Vagina (tissue), 2 donors: ENCODE data around the gene CAMKK2. TPM values are rescaled to one million over a fixed set of nuclear protein-coding genes. Genes with fewer than 3 reads are reported as not detected.
"Not testable (repeated sequence)": the region's sequence is repeated elsewhere in the genome, so short reads cannot be mapped to it uniquely, and the experiment has no call there.

Experiments used
- DNase-seq, 2 donors: peaks; one replicate each; pipeline ENCODE4 v3.0.0-alpha.2; 2017; ENCODE audit errors: extremely low spot score in 2 of 2
- H3K27ac ChIP-seq: fragments of 200-600 bp; sonication (generic); one replicate; pipeline ENCODE4 v1.5.1; 2019
- H3K27me3 ChIP-seq: fragments of 200-600 bp; sonication (generic); one replicate; pipeline ENCODE4 v1.5.1; 2019
- H3K36me3 ChIP-seq, 2 donors: fragments of 200-600 bp; sonication (generic); one replicate each; pipeline ENCODE4 v1.5.1; 2017 to 2019
- H3K4me1 ChIP-seq: fragments of 200-600 bp; sonication (generic); one replicate; pipeline ENCODE4 v1.5.1; 2019
- H3K4me3 ChIP-seq, 2 donors: fragments of 200-600 bp; sonication (generic); 1 replicate in 1 of 2; 2 replicates in 1 of 2; pipeline ENCODE4 v1.5.1; 2016 to 2019
- H3K9me3 ChIP-seq: fragments of 200-600 bp; sonication (generic); one replicate; pipeline ENCODE4 v1.5.1; 2019
- POLR2A ChIP-seq, 2 donors: fragments of 450-650 bp; IDR thresholded peaks; one replicate each; pipeline ENCODE4 v1.6.1; 2017; ENCODE audit warnings: antibody characterized with exemption in 2 of 2, mild to moderate bottlenecking in 2 of 2, moderate library complexity in 2 of 2
- POLR2AphosphoS5 ChIP-seq, 2 donors: sonication (generic); formaldehyde crosslinking; IDR thresholded peaks; one replicate each; pipeline ENCODE4 v1.9.0; 2017; ENCODE audit warnings: antibody characterized with exemption in 2 of 2, mild to moderate bottlenecking in 2 of 2, low read depth in 1 of 2; ENCODE audit not compliant: insufficient read depth in 1 of 2
- intact Hi-C: fragments of 100-400 bp; cut with DNase I; formaldehyde crosslinking; loops from one replicate; pipeline ENCODE4 v1.15.1; 2023
- total RNA-seq: library from RNA; depleted of rRNA; stranded (reverse); fragments of >200 nt; gene quantifications from one replicate; pipeline ENCODE4 v1.2.3, GENCODE V29; 2016
- TF ChIP-seq, protein P1 (sequence below), 3 experiments: fragments of 450-650 bp in 2 of 3; fragments of 200-600 bp in 1 of 3; sonication (generic) in 1 of 3; IDR thresholded peaks; one replicate each; pipeline ENCODE4 v1.5.1; 2017 to 2019; ENCODE audit warnings: antibody characterized with exemption in 3 of 3, mild to moderate bottlenecking in 2 of 3, moderate library complexity in 2 of 3

The CAMKK2 gene
- total RNA-seq, 1 donor from 2014 or later, result 32.7 TPM

DNA sequence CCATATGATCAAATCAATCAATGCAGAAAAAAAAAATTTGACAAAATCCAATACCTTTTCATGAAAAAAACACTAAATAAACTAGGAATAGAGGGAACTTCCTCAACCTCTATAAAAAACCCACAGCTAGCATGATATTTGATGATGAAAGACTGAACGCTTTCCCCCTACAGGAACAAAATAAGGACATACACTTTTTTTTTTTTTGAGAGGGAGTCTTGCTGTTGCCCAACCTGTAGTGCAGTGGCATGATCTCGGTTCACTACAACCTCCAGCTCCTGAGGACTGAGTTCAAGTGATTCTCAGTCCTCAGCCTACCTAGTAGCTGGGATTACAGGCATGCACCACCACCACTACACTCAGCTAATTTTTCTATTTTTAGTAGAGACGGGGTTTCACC, 17.9 kb upstream of the CAMKK2 start:
- TF ChIP-seq, protein P1, sequence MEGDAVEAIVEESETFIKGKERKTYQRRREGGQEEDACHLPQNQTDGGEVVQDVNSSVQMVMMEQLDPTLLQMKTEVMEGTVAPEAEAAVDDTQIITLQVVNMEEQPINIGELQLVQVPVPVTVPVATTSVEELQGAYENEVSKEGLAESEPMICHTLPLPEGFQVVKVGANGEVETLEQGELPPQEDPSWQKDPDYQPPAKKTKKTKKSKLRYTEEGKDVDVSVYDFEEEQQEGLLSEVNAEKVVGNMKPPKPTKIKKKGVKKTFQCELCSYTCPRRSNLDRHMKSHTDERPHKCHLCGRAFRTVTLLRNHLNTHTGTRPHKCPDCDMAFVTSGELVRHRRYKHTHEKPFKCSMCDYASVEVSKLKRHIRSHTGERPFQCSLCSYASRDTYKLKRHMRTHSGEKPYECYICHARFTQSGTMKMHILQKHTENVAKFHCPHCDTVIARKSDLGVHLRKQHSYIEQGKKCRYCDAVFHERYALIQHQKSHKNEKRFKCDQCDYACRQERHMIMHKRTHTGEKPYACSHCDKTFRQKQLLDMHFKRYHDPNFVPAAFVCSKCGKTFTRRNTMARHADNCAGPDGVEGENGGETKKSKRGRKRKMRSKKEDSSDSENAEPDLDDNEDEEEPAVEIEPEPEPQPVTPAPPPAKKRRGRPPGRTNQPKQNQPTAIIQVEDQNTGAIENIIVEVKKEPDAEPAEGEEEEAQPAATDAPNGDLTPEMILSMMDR (IDR thresholded peaks at IDR 0.05), result no peak
- no peak for TF ChIP-seq POLR2A (IDR thresholded peaks at IDR 0.05)
- no peak for TF ChIP-seq POLR2AphosphoS5 (IDR thresholded peaks at IDR 0.05; ENCODE audit: insufficient read depth in 1 of 2, low read depth in 1 of 2)
- peaks cover 0 to 35% of the 10 kb centered on the region in 2 donors for H3K36me3 ChIP-seq
- no peak overlapping the region for H3K4me3 ChIP-seq
- H3K4me1 ChIP-seq, result no peaks in the 10 kb centered on the region
- H3K27me3 ChIP-seq, result no peaks in the 10 kb centered on the region
- intact Hi-C loops, result no loop called here
- no peak overlapping the region for H3K27ac ChIP-seq
- DNase-seq, result no peak
- no peaks in the 10 kb centered on the region for H3K9me3 ChIP-seq

DNA sequence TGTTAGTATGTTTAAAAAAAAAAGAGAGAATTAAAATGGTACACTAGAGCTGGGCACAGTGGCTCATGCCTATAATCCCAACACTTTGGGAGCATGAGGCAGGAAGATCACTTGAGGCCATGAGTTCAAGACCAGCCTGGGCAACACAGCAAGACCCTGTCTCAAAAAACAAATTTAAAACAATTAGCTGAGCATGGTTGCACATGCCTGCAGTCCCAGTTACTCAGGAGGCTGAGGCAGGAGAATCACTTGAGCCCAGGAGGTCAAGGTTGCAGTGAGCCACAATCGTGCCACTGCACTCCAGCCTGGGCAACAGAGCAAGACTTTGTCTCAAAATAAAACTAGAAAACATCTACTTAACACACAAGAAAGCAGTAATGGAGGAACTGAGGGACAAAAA, 13.7 kb upstream of the CAMKK2 start:
- DNase-seq, intact Hi-C loops, H3K27me3 ChIP-seq, H3K27ac ChIP-seq, H3K4me1 ChIP-seq, H3K9me3 ChIP-seq, H3K4me3 ChIP-seq: not testable (repeated sequence)
- peaks cover 0 to 27% of the 10 kb centered on the region in 2 donors for H3K36me3 ChIP-seq

DNA sequence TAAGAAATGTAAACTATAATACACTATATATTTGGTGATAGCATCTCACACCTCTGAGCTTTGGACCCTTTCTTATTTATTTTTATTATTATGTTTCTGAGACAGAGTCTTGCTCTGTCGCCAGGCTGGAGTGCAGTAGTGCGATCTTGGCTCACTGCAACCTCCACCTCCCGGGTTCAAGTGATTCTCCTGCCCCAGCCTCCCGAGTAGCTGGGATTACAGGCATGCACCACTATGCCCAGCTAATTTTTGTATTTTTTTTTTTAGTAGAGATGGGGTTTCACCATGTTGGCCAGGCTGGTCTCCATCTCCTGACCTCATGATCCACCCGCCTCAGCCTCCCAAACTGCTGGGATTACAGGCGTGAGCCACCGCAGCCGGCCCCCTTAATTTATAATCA, 10.9 kb upstream of the CAMKK2 start:
- intact Hi-C loops, H3K4me3 ChIP-seq, H3K9me3 ChIP-seq, DNase-seq, H3K27ac ChIP-seq, H3K27me3 ChIP-seq, H3K4me1 ChIP-seq: not testable (repeated sequence)
- H3K36me3 ChIP-seq, result peaks cover 0 to 27% of the 10 kb centered on the region in 2 donors

DNA sequence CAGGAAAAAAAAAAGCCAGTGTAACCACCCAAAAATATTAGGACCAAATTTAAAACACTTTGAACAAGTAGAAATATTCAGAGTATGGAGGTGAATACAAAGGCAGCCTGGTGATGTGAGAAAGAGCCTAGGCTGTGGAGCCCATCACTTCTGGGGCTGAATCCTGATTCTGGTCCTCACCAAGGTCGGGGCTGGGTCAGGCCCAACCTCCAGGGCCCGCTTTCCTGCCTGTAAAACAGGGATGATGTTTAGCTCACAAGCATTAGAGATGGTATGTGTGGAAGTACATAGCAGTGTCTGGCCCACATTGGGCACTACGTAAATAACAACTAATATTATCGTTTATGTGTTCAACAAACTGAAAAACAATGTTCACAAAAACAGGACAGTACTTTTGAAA, 7.8 kb upstream of the CAMKK2 start:
- Histone ChIP-seq H3K27me3 (no peaks in the 10 kb centered on the region), H3K36me3 (peaks cover 0 to 11% of the 10 kb centered on the region in 2 donors)

DNA sequence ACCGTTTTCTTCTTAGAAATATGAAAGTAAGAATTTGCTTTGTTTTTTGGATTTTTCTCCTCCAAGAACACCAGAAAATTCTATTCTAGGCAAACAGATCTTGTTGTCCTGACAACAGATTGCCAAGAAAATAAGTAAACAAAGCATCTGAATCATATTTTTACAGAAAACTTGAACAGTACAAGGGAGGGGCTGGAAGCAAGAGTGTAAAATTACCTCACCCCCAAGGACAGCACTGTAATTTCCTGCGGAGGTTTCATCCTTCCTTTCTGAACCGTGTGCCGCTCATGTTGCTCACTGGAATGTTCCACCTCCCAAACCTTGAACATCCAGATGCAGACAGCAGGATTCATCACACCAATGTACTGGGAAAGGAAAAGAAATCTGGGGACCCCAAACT, 5.4 kb upstream of the CAMKK2 start:
- intact Hi-C loops, result no loop called here
- TF ChIP-seq, protein P1 (IDR thresholded peaks at IDR 0.05), result no peak
- TF ChIP-seq POLR2AphosphoS5 (IDR thresholded peaks at IDR 0.05; ENCODE audit: insufficient read depth in 1 of 2, low read depth in 1 of 2) (no peak), POLR2A (IDR thresholded peaks at IDR 0.05) (no peak)
- H3K36me3 ChIP-seq, result no peaks in the 10 kb centered on the region
- H3K4me1 ChIP-seq, result peaks cover 15% of the 10 kb centered on the region
- H3K9me3 ChIP-seq, result no peaks in the 10 kb centered on the region
- H3K4me3 ChIP-seq, result no peak overlapping the region
- no peak for DNase-seq
- no peak overlapping the region for H3K27ac ChIP-seq
- no peaks in the 10 kb centered on the region for H3K27me3 ChIP-seq

More for the DNA sequence above, 7.8 kb upstream of the CAMKK2 start:
- Histone ChIP-seq H3K4me1 (no peaks in the 10 kb centered on the region), H3K4me3 (no peak overlapping the region), H3K27ac (no peak overlapping the region), H3K9me3 (no peaks in the 10 kb centered on the region)
- intact Hi-C loops, result no loop called here
- no peak for TF ChIP-seq POLR2A (IDR thresholded peaks at IDR 0.05)
- TF ChIP-seq, protein P1 (IDR thresholded peaks at IDR 0.05), result no peak
- no peak for TF ChIP-seq POLR2AphosphoS5 (IDR thresholded peaks at IDR 0.05; ENCODE audit: insufficient read depth in 1 of 2, low read depth in 1 of 2)
- DNase-seq, result no peak

DNA sequence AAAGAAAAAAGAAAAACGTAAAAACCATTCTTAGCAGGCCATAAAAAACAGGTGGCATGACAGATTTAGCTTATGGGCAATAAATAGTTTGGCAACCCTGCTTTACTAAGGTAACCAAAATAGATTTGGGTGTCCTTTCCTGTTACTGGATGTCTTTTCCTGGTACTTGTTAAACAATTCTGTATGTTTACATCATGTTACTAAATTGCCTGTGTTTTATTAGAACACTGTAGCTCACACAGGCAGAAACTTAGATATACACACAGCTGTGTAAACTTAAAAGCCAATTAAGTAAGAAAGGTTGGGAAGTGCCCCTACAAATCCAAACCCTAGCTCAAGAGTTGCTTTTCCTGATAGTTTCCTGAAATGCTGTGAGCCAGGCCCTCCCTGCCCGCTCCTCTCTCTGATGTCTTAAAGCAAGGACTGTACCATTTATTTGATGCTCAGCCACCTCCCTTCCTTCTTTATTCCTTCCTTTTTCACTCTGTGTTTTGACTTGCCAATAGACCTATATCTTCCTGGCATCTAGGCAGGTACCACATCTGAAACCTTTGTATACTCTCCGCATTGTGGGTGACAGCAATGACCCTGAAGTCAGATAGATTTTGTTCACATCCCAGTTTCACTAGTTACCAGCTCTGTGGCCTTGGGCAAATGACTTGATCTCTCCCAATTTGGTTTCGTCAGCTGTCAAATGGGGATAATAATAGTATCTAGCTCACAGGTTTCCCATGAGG, 3.7 kb upstream of the CAMKK2 start:
- DNase-seq, result no peak
- no peaks in the 10 kb centered on the region for H3K36me3 ChIP-seq
- no peak overlapping the region for H3K27ac ChIP-seq
- peaks cover 23% of the 10 kb centered on the region for H3K4me1 ChIP-seq
- no peaks in the 10 kb centered on the region for H3K9me3 ChIP-seq
- no peak for TF ChIP-seq POLR2A (IDR thresholded peaks at IDR 0.05)
- H3K4me3 ChIP-seq, result no peak overlapping the region
- no peaks in the 10 kb centered on the region for H3K27me3 ChIP-seq
- intact Hi-C loops, result no loop called here
